ENCODE results near the gene YBX1.

The YBX1 gene

DNA sequence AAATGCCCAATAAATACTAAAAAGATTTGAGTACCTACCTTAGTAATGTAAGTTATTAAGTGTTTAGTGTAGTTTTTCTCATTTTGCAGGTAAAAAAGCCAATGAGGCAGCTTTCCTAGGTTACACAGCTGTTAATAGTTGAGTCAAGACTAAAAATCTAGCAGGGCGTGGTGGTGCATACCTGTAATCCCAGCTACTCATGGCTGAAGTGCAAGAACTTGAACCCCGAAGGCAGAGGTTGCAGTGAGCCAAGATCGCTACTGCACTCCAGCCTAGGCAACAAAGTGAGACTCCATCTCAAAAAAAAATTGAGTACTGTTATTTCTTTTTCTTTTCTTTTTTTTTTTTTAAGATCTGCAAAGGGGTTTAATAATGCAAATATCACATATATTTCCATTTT lies 7.7 kb downstream of the YBX1 start:
- peak; percentile 64 for DNase-seq (ENCODE audit: low read depth)
- TF ChIP-seq, protein P1, sequence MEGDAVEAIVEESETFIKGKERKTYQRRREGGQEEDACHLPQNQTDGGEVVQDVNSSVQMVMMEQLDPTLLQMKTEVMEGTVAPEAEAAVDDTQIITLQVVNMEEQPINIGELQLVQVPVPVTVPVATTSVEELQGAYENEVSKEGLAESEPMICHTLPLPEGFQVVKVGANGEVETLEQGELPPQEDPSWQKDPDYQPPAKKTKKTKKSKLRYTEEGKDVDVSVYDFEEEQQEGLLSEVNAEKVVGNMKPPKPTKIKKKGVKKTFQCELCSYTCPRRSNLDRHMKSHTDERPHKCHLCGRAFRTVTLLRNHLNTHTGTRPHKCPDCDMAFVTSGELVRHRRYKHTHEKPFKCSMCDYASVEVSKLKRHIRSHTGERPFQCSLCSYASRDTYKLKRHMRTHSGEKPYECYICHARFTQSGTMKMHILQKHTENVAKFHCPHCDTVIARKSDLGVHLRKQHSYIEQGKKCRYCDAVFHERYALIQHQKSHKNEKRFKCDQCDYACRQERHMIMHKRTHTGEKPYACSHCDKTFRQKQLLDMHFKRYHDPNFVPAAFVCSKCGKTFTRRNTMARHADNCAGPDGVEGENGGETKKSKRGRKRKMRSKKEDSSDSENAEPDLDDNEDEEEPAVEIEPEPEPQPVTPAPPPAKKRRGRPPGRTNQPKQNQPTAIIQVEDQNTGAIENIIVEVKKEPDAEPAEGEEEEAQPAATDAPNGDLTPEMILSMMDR (IDR thresholded peaks at IDR 0.05; ENCODE audit: insufficient read depth, low read depth, low read length, missing control alignments): no peak
- H3K4me3 ChIP-seq (ENCODE audit: low read length): no peak overlapping the region

DNA sequence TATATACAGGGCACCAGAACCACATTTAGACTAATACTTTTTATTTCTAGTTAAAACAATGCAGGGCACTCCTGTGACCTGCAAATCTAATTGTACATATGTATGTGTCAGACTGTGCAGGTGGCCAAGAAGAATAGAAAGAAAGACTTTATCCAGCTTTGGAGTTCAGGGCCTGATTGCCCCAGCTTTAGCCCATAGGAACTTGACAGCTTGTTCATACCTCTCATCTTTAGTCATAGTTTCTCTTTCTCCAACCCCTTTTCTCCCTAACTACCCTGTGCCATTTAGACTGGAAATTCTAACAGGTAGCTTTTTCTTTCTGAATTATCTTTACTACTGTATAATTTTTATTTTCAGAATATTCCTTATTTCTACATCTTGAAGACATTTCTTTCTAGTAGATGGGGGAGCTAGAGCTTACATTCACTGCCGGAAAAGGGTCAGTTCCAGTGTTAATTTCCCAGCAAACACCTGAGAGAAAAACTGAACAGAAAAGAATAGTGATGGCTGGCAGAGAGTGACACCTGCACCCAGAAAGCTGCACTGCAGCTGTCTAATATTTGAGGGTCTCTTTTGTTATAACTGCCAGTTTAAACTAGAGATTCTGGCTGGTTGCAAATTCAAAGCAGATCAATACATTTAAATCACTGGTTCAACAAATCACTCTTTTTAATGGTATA lies 8.4 kb downstream of the YBX1 start:
- peak; percentile 38 for DNase-seq (ENCODE audit: low read depth)
- H3K4me3 ChIP-seq (ENCODE audit: low read length): no peak overlapping the region
- TF ChIP-seq, protein P1 (IDR thresholded peaks at IDR 0.05; ENCODE audit: insufficient read depth, low read depth, low read length, missing control alignments): peak; percentile 20

DNA sequence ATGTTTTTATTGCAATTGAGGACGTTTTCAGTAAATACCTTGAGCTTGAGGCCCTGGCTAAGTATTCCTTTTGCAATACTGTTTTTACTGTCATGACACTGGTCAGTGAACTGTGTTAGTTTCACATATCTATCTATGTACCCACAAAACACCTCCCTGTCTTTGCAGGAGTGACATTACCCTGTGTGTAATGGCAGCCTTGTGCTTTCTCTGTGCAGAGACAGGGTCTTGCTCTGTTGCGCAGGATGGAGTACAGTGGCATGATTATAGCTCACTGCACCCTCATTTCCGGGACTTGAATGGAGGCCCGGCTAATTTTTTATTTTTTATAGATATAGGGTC lies 8.9 kb downstream of the YBX1 start:
- TF ChIP-seq, protein P1 (IDR thresholded peaks at IDR 0.05; ENCODE audit: insufficient read depth, low read depth, low read length, missing control alignments): no peak
- H3K4me3 ChIP-seq (ENCODE audit: low read length): no peak overlapping the region
- no peak for DNase-seq (ENCODE audit: low read depth)

DNA sequence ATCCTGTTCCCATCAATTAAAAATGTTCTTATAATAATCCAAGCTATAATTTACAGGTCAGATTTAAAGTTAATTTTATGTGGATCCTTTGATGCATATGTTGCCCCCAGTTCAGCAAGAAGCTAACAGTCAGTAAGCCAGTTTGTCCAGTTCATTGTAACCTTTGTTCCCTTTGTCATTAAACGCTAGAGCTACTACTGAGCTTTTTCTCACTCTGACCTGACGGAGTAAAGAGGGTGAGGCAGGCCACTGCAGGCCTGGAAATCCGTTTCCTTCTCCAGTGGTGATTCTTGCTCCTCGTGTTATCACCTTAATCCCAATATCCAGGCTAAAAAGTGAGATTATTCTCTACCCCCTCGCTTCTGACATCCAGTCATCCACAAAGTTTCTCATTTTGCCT lies 10.2 kb downstream of the YBX1 start:
- TF ChIP-seq, protein P1 (IDR thresholded peaks at IDR 0.05; ENCODE audit: insufficient read depth, low read depth, low read length, missing control alignments): no peak
- H3K4me3 ChIP-seq (ENCODE audit: low read length): no peak overlapping the region
- DNase-seq (ENCODE audit: low read depth): peak; percentile 40

DNA sequence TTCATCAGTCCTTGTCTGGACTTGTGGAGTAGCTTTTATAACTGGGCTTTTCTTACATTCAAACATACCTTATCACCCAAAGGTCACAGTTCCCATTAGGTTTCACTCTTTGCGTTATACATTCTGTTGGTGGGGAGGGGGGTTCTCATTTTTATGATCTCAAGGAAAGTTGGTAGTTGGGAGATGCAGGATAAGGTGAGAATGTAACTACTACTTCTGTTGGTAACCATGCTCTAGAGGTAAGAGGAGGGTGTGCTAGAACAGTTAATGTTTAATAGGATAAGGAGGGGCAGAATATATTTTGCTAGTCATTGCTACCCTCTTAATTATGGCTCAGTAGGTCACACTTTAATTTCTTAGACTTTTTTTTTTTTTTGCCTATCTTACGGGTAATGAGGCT lies 10.7 kb downstream of the YBX1 start:
- no peak for DNase-seq (ENCODE audit: low read depth)
- TF ChIP-seq, protein P1 (IDR thresholded peaks at IDR 0.05; ENCODE audit: insufficient read depth, low read depth, low read length, missing control alignments): no peak
- no peak overlapping the region for H3K4me3 ChIP-seq (ENCODE audit: low read length)

DNA sequence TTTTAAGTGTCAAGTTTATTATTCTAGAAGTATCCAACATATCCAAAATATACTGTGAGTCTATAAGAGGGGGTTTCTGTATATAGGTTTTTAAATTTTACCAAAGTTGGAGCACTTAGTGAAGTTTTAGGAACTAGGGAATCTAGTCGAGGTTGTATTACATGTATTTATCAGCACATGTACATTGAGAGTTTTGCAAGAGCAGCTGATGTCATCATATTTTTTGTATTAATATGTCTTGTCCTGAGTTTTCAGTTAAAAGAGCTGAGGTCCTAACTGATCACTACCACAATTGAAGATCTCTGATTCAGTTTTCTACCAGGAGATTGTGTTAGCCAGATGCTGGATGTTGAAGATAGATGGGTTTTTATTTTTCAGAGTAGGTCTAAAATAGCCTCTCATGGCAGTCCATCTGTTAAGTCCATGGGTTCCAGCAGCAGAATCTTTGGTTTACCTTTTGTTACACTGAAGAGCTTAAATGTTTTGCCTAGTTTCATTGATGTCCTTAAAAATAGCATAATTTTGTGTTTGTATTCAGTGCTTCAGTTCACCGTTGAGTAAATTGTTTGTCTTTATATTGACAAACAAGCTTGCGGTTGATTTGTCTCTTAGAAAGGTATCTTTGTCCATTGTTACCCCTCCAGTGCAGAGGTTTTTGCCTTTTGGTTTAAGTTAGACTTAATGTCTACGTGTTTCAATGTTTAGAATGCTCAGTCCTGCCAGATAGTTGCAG lies 16.0 kb downstream of the YBX1 start:
- TF ChIP-seq, protein P1 (IDR thresholded peaks at IDR 0.05; ENCODE audit: insufficient read depth, low read depth, low read length, missing control alignments): no peak
- H3K4me3 ChIP-seq (ENCODE audit: low read length): no peak overlapping the region
- DNase-seq (ENCODE audit: low read depth): no peak

DNA sequence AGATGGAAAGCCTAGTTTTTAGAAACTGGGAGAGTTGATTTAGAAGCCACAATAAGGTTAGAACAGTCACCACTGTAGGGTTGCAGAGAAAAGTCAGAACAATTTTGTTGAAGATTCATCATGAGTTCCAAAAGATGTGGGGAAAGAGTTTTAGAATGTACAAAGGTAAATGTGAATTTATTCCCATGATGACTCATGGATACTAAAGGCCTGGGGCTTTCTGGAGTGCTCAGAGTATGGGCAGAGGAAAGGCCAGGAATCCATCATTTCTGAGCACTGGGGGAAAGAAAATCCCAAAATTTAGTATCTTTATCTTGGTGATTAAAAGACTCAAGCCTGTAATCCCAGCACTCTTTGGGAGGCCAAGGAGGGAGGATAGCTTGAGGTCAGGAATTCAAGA lies 17.8 kb downstream of the YBX1 start:
- DNase-seq (ENCODE audit: low read depth): no peak
- TF ChIP-seq, protein P1 (IDR thresholded peaks at IDR 0.05; ENCODE audit: insufficient read depth, low read depth, low read length, missing control alignments): no peak
- no peak overlapping the region for H3K4me3 ChIP-seq (ENCODE audit: low read length)
